K562 (cell line): ENCODE data around the gene ZNF488. TPM values are rescaled to one million over a fixed set of nuclear protein-coding genes. Genes with fewer than 3 reads are reported as not detected.

Experiments used
- CCNT2 ChIP-seq: IDR thresholded peaks from 2 replicates; pipeline ENCODE4 v1.6.1; 2011; ENCODE audit warnings: borderline replicate concordance, low read depth, mild to moderate bottlenecking, moderate library complexity, mixed read lengths, low read length; ENCODE audit not compliant: insufficient read length; ENCODE audit errors: extremely low read depth
- E2F6 ChIP-seq, 2 experiments: IDR thresholded peaks; 2 replicates each; pipeline ENCODE4 v1.6.1; 2011; ENCODE audit warnings: borderline replicate concordance in 1 of 2, control low read depth in 1 of 2, low read depth in 1 of 2, low read length in 1 of 2, mild to moderate bottlenecking in 1 of 2, mixed read lengths in 1 of 2, moderate library complexity in 1 of 2; ENCODE audit not compliant: insufficient read depth in 1 of 2, insufficient read length in 1 of 2, poor library complexity in 1 of 2, severe bottlenecking in 1 of 2; ENCODE audit errors: extremely low read depth in 1 of 2
- EWSR1 ChIP-seq: fragments of 450-650 bp; IDR thresholded peaks from 2 replicates; pipeline ENCODE4 v1.6.1; 2018; ENCODE audit warnings: borderline replicate concordance, mild to moderate bottlenecking, low read depth, moderate library complexity; ENCODE audit not compliant: partially characterized antibody
- HDAC6 ChIP-seq: IDR thresholded peaks from 2 replicates; pipeline ENCODE4 v1.6.1; 2012; ENCODE audit warnings: low read depth, mild to moderate bottlenecking, control low read depth, inconsistent platforms, low read length, moderate library complexity
- MAFG ChIP-seq: fragments of 450-650 bp; conservative IDR thresholded peaks from 2 replicates; pipeline ENCODE4 v1.6.1; 2016; ENCODE audit warnings: missing genetic modification characterization, missing compliant biosample characterization
- MCM2 ChIP-seq: fragments of 450-650 bp; IDR thresholded peaks from 2 replicates; pipeline ENCODE4 v1.6.1; 2017; ENCODE audit warnings: low read depth, mild to moderate bottlenecking
- MITF ChIP-seq: IDR thresholded peaks from 2 replicates; pipeline ENCODE4 v1.6.1; 2014; ENCODE audit warnings: antibody characterized with exemption
- POLR2AphosphoS5 ChIP-seq: IDR thresholded peaks from 2 replicates; pipeline ENCODE4 v1.6.1; 2011; ENCODE audit warnings: mild to moderate bottlenecking, low read depth, low read length, moderate library complexity; ENCODE audit not compliant: control insufficient read depth, insufficient read depth
- POLR3A ChIP-seq: IDR thresholded peaks from 2 replicates; pipeline ENCODE4 v1.6.1; 2011; ENCODE audit warnings: borderline replicate concordance, mild to moderate bottlenecking, moderate library complexity; ENCODE audit not compliant: insufficient read length, insufficient read depth; ENCODE audit errors: extremely low read depth
- PURB ChIP-seq: sonication (generic); formaldehyde crosslinking; IDR thresholded peaks from 2 replicates; pipeline ENCODE4 v1.9.0; 2021; ENCODE audit warnings: low read depth, mild to moderate bottlenecking, missing genetic modification reagents
- RBM34 ChIP-seq: fragments of 200-400 bp; formaldehyde crosslinking; IDR thresholded peaks from 2 replicates; pipeline ENCODE4 v1.6.1; 2018; ENCODE audit warnings: low read length, borderline replicate concordance; ENCODE audit not compliant: insufficient read depth
- SMARCE1 ChIP-seq: fragments of 450-650 bp; IDR thresholded peaks from 2 replicates; pipeline ENCODE4 v1.7.1; 2016; ENCODE audit warnings: mild to moderate bottlenecking
- TAF7 ChIP-seq: fragments of 450-650 bp; IDR thresholded peaks from 2 replicates; pipeline ENCODE4 v1.6.1; 2016; ENCODE audit warnings: missing genetic modification characterization, missing compliant biosample characterization
- TAF9B ChIP-seq: fragments of 450-650 bp; IDR thresholded peaks from 2 replicates; pipeline ENCODE4 v1.6.1; 2018; ENCODE audit warnings: mild to moderate bottlenecking; ENCODE audit not compliant: partially characterized antibody
- ZNF232 ChIP-seq: sonication (generic); formaldehyde crosslinking; IDR thresholded peaks from 2 replicates; pipeline ENCODE4 v1.8.0; 2022; ENCODE audit warnings: mild to moderate bottlenecking, missing genetic modification reagents
- ZNF507 ChIP-seq: conservative IDR thresholded peaks from 2 replicates; pipeline ENCODE4 v1.6.1; 2017; ENCODE audit warnings: missing genetic modification characterization, missing compliant biosample characterization
- polyA plus RNA-seq, 8 experiments: library from polyadenylated mRNA; depleted of rRNA in 4 of 8; stranded (reverse) in 5 of 8; unstranded in 3 of 8; fragments of >200 nt; fragmentation: Nextera tagmentation in 2 of 8; fragmentation: Illumina TruSeq in 1 of 8; extraction: Ambion mirVana in 2 of 8; extraction: Trizol in 1 of 8; gene quantifications; 2 replicates each; pipeline versions ENCODE4 v1.2.1 to v1.2.3, GENCODE V29; 2011 to 2014; ENCODE audit warnings: inconsistent platforms in 1 of 8, missing spikeins in 1 of 8
- total RNA-seq, 7 experiments: library from RNA; depleted of rRNA in 6 of 7; stranded (reverse); fragments of >200 nt in 6 of 7; fragmentation: Illumina TruSeq in 2 of 7; extraction: Trizol in 2 of 7; gene quantifications; 2 replicates each; pipeline versions ENCODE4 v1.2.1 to v1.2.3, GENCODE V29; 2011 to 2021; ENCODE audit warnings: low replicate concordance in 1 of 7
- TF ChIP-seq, protein P1 (sequence below): sonication (generic); formaldehyde crosslinking; IDR thresholded peaks from 2 replicates; pipeline ENCODE4 v1.9.0; 2022; ENCODE audit warnings: mild to moderate bottlenecking, missing genetic modification reagents
- TF ChIP-seq, protein P2 (sequence below): sonication (generic); formaldehyde crosslinking; IDR thresholded peaks from 2 replicates; pipeline ENCODE4 v1.8.1; 2023; ENCODE audit warnings: mild to moderate bottlenecking, missing genetic modification reagents
- TF ChIP-seq, protein P3 (sequence below): fragments of 250-450 bp; sonication (Bioruptor Pico); IDR thresholded peaks from 2 replicates; pipeline ENCODE4 v1.5.0; 2021; ENCODE audit warnings: mild to moderate bottlenecking, borderline replicate concordance

ZNF488 gene
- total and polyA plus RNA-seq, 9 of the 15 experiments (the other 6 are each of a cell fraction or from before 2014, with no cell fraction given) = 0.03 to 0.09 (median 0.05) TPM; not detected in 3

DNA sequence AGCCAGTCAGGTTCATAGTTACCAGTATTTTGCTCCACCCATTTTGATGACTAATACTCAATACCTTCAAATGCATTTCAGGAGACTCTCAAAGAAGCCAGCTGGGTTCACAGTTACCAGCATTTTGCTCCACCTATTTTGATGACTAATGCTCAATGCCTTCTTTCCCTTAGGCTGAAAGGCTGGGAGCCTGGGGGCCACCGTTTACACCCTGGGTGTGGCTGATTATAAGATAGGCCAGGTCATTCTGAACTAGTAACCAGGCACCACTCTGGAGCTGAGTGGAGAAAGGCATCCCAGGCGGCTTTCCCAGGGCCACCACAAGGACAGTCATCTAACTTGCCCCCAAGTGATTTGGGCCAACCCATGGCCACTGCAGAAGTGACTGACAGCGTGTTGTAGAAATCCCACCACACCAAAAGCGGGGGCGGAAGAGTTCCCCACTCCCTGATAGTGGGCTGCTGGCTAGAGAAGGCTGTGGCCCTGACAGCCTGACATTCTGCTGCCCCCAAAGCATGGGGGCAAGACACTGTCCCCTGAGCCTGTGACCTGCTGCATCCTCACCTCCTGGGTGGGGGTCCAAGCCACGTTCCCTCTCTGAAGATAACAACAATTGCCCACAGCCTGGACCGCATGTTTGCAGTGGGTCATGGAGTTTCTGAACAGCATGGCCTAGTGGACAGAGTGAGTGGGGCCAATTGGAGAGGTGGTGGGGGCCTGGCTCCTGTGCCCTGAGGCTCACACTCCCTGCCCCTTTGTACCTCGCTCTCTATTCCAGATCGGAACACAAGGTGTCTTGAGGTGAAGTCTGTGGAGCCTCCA lies 23.0 kb upstream of the ZNF488 start (continued):
- TF ChIP-seq HDAC6 = no peak
- no peak for TF ChIP-seq CCNT2
- no peak for TF ChIP-seq TAF9B
- TF ChIP-seq RBM34 = no peak
- TF ChIP-seq EWSR1 = no peak
- TF ChIP-seq, protein P1, sequence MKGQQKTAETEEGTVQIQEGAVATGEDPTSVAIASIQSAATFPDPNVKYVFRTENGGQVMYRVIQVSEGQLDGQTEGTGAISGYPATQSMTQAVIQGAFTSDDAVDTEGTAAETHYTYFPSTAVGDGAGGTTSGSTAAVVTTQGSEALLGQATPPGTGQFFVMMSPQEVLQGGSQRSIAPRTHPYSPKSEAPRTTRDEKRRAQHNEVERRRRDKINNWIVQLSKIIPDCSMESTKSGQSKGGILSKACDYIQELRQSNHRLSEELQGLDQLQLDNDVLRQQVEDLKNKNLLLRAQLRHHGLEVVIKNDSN = no peak
- no peak for TF ChIP-seq ZNF507 (tag)
- no peak for TF ChIP-seq E2F6 (IDR thresholded peaks at IDR 0.05; ENCODE audit: borderline replicate concordance in 1 of 2, extremely low read depth in 1 of 2, insufficient read depth in 1 of 2, insufficient read length in 1 of 2, low read depth in 1 of 2, low read length in 1 of 2, poor library complexity in 1 of 2, severe bottlenecking in 1 of 2)
- TF ChIP-seq MITF = no peak
- TF ChIP-seq POLR3A = no peak
- TF ChIP-seq TAF7 = no peak
- TF ChIP-seq, protein P2, sequence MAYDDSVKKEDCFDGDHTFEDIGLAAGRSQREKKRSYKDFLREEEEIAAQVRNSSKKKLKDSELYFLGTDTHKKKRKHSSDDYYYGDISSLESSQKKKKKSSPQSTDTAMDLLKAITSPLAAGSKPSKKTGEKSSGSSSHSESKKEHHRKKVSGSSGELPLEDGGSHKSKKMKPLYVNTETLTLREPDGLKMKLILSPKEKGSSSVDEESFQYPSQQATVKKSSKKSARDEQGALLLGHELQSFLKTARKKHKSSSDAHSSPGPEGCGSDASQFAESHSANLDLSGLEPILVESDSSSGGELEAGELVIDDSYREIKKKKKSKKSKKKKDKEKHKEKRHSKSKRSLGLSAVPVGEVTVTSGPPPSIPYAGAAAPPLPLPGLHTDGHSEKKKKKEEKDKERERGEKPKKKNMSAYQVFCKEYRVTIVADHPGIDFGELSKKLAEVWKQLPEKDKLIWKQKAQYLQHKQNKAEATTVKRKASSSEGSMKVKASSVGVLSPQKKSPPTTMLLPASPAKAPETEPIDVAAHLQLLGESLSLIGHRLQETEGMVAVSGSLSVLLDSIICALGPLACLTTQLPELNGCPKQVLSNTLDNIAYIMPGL (CRISPR knock-in tag) = no peak
- TF ChIP-seq SMARCE1 = peak; percentile 78
- TF ChIP-seq ZNF232 (CRISPR knock-in tag) = no peak
- TF ChIP-seq PURB (CRISPR knock-in tag) = no peak
- TF ChIP-seq, protein P3, sequence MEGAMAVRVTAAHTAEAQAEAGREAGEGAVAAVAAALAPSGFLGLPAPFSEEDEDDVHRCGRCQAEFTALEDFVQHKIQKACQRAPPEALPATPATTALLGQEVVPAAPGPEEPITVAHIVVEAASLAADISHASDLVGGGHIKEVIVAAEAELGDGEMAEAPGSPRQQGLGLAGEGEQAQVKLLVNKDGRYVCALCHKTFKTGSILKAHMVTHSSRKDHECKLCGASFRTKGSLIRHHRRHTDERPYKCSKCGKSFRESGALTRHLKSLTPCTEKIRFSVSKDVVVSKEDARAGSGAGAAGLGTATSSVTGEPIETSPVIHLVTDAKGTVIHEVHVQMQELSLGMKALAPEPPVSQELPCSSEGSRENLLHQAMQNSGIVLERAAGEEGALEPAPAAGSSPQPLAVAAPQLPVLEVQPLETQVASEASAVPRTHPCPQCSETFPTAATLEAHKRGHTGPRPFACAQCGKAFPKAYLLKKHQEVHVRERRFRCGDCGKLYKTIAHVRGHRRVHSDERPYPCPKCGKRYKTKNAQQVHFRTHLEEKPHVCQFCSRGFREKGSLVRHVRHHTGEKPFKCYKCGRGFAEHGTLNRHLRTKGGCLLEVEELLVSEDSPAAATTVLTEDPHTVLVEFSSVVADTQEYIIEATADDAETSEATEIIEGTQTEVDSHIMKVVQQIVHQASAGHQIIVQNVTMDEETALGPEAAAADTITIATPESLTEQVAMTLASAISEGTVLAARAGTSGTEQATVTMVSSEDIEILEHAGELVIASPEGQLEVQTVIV (CRISPR knock-in tag) = no peak
- TF ChIP-seq MAFG (tag) = peak; percentile 93
- no peak for TF ChIP-seq MCM2
- TF ChIP-seq POLR2AphosphoS5 = no peak
